ENCODE measurements around the gene PPM1H.
"Not testable (repeated sequence)": the region's sequence is repeated elsewhere in the genome, so short reads cannot be mapped to it uniquely, and the experiment has no call there.

Gene PPM1H

DNA sequence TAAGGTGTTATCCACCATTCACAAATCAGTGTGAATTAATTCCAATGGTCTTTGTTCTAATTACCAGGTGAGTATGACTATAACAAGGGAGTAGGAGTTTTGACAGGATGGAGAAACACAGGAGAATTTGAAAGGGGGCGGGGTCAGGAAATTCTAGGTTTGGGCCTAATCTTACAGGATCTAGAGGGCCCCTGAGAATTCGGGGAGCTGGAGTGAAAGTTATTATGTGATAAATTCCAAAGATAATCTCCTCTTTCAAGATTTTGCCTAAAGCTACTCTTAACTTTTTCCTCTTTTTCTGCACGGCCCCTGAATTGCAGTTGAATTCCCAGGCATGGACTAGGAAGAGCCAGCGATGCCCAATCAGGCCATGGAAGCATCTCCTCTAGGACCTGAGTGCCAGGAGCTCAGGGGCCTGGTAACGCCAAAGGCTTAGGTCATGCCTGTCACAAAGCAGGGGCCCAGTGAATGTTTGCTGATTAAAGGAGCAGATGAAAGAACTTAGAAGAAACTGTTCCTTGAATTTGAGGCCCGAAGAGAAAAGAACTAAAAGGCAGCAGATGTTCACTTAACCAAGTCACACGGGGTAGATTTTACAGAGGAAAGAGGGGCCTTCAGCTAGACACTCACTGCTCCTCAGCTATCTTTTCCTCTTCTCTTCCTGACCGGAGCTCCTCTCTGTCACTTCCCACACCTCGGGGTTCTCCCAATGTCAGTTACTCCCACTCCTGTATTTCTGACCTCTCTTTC is 195.5 kb downstream of the PPM1H start:
- no peak overlapping the region for H3K4me3 ChIP-seq (ENCODE audit: low read length)
- no peak for TF ChIP-seq ZNF274 (IDR thresholded peaks at IDR 0.05; ENCODE audit: low read depth, low read length)

DNA sequence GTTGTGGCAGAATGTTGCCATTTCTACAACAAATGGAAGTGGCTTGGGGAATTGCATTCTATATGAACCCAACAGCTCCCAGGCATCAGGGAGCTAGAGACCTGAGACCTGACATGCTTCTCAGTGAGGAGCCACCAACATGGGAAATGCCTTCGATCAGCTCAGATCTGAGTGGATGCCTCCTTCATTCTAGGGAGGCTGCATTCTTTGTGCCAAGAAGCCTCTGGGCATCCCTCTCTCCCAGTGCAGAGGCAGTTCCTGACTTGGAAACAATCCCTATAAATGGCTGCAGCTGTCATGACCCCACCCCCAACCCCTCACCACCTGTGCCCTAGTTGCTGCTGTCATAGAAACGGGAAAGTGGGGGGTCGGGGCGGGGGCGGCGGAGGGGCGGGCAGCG is 196.3 kb downstream of the PPM1H start:
- no peak for TF ChIP-seq ZNF274 (IDR thresholded peaks at IDR 0.05; ENCODE audit: low read depth, low read length)
- H3K4me3 ChIP-seq (ENCODE audit: low read length), result no peak overlapping the region

DNA sequence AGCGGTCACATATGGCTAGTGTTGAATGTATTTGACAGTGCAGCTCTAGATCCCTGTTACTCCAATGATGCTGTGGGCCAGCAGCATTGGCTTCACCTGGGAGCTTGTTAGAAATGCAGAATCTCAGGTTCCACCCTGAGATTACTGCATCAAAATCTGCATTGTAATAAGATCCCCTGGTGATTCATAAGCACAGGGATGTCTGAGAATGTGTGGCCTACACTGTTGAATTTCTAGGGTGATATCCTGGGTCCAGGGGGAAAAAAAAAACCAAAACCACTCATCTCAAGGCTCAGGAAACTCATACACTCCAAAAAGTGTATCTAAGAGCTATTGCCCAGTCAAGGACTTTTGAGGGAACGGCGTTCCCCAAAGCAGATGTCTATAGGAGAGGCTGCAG is 196.8 kb downstream of the PPM1H start:
- no peak overlapping the region for H3K4me3 ChIP-seq (ENCODE audit: low read length)
- TF ChIP-seq ZNF274 (IDR thresholded peaks at IDR 0.05; ENCODE audit: low read depth, low read length), result no peak

DNA sequence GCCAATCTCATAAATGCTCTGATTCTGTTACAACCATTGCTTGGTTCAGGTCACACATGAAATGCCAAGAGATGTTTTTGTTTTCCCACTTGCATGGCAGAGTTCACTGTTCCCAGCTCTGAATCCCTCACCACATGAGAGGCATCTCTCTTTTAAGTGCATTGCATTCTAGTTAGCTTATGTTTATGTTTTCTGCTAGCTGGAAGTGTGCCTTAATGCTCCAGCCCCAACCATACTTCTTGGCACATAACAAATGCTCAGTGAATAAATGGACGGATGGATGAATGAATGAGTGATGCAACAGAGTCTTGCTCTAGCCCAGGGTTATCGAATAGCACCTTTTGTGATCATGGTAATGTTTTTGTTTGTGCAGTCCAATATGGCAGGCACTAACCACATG is 197.3 kb downstream of the PPM1H start:
- H3K4me3 ChIP-seq (ENCODE audit: low read length), result no peak overlapping the region
- TF ChIP-seq ZNF274 (IDR thresholded peaks at IDR 0.05; ENCODE audit: low read depth, low read length), result no peak

- no peak overlapping the region for H3K4me3 ChIP-seq (ENCODE audit: low read length)
- TF ChIP-seq ZNF274 (IDR thresholded peaks at IDR 0.05; ENCODE audit: low read depth, low read length), result no peak
Measured at GRCh38 chr12:62737188-62737587, 197.8 kb downstream of the PPM1H start.

DNA sequence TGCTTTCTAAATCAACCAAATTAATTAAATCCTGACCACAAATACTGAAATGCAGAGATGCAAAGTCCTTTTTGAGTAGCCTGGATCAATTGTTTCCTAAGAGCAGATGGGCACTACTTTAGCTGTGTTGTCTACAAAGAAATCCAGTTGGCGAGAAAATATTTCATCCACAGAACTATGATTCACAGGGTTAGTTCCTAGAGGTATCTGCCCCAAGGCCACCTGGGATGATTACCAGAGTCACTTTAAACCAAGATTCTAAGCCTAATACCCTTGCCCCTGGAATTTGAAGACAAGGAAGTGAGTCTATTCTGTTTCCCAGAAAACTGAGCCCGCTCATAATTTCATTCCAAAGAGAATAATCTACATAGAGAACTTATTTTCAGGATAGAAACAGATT is 198.4 kb downstream of the PPM1H start:
- TF ChIP-seq ZNF274 (IDR thresholded peaks at IDR 0.05; ENCODE audit: low read depth, low read length), result no peak
- no peak overlapping the region for H3K4me3 ChIP-seq (ENCODE audit: low read length)

GRCh38 chr12:62732861-62733427 is 202.0 kb downstream of the PPM1H start:
- no peak overlapping the region for H3K4me3 ChIP-seq (ENCODE audit: low read length)
- TF ChIP-seq ZNF274 (IDR thresholded peaks at IDR 0.05; ENCODE audit: low read depth, low read length), result no peak

DNA sequence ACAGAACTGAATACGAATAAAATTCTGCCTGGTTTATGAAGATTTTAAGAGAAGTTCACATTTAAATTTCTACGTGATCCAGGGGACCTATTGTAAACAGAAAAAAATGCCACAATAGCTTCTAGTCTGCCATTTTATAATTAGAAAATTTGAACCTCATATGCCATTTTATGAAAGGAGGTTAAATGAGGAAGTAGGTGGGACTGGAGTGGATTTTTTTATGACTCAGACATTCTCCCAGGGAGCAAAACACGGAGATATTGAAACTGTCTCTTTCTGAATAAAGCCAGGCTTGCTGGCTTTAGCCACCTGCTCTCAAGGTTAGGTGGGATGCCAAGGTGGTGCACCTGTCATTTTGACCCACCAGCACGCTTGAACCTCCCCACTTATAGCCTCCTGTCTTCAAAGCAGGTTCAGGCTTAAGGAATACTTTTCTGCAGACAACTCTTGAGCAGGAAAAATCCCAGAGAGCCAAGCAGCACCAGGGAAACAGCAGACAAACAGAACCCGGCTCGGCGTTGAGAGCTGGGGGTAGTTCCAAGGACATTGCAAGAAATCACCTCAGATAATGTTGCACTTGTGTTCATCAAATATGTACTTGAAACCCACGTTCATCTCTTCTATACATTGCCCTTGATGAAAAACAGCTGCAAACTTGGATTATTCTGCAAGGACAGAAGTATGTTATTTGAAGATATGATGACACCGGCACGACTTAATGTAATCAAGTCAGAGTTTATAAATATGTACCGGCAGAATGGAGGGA is 203.7 kb downstream of the PPM1H start:
- no peak overlapping the region for H3K4me3 ChIP-seq (ENCODE audit: low read length)
- no peak for TF ChIP-seq ZNF274 (IDR thresholded peaks at IDR 0.05; ENCODE audit: low read depth, low read length)

DNA sequence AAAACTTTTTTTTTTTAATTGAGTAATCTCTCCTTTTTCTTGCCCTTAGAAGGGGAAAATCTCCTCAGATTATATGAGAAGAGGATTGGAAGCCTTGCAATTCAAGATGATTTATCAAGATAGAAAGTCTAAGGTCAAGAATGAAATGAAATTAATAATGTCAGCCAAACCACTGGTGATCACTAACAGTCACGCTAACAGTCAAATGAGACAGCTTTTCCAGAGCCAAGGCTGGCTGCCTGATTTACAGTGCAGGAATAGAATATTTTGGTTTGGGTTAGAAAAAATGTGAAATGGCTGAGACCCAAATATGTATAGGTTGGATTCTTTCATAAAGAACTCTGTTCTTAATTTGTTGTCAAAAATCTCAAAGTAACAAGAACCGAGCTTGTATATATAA is 204.3 kb downstream of the PPM1H start:
- TF ChIP-seq ZNF274 (IDR thresholded peaks at IDR 0.05; ENCODE audit: low read depth, low read length), result no peak
- H3K4me3 ChIP-seq (ENCODE audit: low read length), result no peak overlapping the region

GRCh38 chr12:62729579-62730544 is 205.1 kb downstream of the PPM1H start:
- not testable (repeated sequence) for H3K4me3 ChIP-seq (ENCODE audit: low read length)

GRCh38 chr12:62728741-62729140 is 206.2 kb downstream of the PPM1H start:
- no peak overlapping the region for H3K4me3 ChIP-seq (ENCODE audit: low read length)
- no peak for TF ChIP-seq ZNF274 (IDR thresholded peaks at IDR 0.05; ENCODE audit: low read depth, low read length)

- no peak overlapping the region for H3K4me3 ChIP-seq (ENCODE audit: low read length)
- no peak for TF ChIP-seq ZNF274 (IDR thresholded peaks at IDR 0.05; ENCODE audit: low read depth, low read length)
Measured at GRCh38 chr12:62726471-62726980, 208.4 kb downstream of the PPM1H start.

DNA sequence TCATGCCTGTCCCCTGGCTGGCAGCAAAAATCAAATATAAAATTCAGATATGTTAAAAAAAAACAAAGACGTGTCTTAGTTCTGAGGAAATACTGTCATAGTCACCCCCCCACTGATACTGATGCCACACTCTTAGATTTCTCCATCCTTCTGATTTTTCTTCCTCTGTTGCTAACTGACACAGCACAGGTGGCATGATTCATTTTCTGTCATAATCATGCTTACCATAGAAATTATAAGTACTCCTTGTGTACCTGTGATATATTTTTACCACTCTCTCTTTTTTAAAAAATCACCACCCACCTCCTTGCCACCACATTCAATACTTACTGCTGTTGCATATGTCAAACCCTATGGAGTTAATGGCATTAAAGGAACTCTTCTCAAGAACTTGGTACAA is 209.2 kb downstream of the PPM1H start:
- no peak for TF ChIP-seq ZNF274 (IDR thresholded peaks at IDR 0.05; ENCODE audit: low read depth, low read length)
- no peak overlapping the region for H3K4me3 ChIP-seq (ENCODE audit: low read length)

GRCh38 chr12:62724947-62725451 is 210.0 kb downstream of the PPM1H start:
- no peak overlapping the region for H3K4me3 ChIP-seq (ENCODE audit: low read length)
- no peak for TF ChIP-seq ZNF274 (IDR thresholded peaks at IDR 0.05; ENCODE audit: low read depth, low read length)

Data from GM08714 (cell line).